SW480 (cell line): Measurements from ENCODE around the gene TUBA1A.
"Not testable (repeated sequence)": the region's sequence is repeated elsewhere in the genome, so short reads cannot be mapped to it uniquely, and the experiment has no call there.

Source experiments
- DNase-seq: peaks from one replicate; pipeline ENCODE4 v3.0.0-alpha.2; 2016; ENCODE audit warnings: low spot score

TUBA1A gene

DNA sequence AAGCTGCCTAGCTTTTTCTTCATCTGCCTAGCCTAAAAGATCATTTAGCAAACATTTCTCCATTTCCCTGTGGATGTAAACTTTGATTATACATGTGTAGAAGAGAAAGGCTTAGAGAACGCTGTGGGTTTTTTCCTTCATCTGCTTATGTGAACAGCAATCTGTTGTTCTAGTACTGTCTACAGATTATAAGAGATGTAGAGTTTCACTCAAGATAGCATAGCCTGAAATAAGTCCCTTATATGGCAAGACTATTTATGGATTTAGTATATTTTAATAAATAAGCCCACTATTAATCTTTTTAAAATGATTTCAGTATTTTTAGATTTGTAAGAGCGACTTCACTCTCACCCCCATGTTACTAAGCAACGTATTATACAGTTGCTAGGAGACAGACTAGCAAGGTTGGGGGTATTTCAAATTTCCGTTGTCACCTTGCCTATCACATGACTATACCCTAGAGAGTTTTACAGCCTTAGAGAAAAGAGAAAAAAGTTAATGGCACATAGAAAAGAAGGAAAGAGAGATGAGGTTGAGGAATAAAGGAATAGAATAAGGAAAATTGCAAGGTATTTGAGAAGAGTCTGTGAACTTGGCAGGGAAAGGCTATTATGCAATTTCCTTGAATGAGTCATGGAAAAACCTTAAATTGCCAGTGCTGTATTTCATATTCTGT is 12.2 kb upstream of the TUBA1A start:
- DNase-seq = peak; percentile 47

DNA sequence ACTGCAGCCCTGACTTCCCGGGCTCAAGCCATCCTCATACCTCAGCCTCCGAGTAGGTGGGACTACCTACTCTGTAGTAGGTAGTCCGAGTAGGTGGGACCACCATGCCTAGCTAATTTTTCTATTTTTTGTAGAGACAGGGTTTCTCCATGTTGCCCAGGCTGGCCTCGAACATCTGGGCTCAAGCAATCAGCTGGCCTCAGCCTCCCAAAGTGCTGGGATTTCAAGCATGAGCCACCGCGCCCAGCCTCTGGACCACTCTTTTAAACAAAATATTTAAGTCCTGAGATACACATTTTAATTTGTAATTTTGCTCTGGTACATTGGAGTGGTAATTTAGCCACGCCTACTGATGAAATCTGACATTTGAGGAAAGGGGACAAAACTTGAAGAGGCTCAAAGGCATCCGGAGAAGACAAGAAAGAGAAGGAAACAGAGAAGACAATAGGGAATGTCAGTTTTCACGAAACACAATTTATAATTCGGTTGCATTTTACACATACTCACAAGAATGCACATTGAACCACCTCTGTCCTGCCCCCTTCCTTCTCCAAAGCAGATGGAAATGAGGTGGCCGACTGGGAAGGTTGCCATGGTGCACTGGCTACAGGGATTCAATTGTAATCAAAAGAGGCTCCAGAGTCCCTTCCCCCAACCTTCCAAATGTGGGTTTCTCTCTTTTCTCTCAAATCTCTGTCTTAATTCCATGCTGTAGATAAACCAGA is 9.7 kb upstream of the TUBA1A start:
- no peak for DNase-seq

DNA sequence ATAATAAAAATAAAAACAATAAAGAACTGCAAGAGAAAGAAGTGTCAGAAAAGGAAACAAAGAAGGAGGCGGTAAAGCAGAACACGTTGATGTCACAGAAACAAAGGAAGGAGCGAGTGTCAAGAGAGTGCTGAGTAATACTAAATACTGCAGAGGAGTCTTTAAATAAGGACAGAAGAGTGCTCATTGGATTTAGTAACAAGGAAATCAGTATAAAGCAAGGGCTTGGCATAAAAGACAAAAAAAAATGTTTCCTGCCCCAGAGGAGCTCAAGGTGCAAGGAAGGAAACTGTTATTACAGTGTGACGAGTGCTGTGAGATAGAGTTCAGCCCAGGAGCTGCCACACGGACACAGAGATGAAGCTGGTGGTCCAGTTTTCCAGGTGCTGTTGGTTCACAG is 8.4 kb upstream of the TUBA1A start:
- no peak for DNase-seq

DNA sequence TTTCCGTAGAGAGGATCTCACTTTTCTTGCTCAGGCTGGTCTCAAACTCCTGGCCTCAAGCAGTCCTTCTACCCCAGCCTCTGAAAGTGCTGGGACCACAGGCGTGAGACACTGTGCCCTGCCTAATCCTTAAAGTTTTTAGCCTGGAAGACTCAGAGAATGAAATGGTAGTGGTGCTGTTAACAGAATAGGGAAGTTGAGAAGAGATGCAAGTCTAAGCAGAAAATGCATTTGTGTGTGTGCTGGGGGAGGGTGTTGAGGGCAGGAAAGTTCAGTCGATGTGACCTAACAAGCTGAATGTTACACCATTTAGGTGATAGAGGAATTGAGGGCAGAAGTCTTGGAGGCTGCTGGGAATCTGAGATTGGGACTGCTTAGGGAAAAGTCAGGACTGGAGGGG is 6.9 kb upstream of the TUBA1A start:
- DNase-seq = no peak

DNA sequence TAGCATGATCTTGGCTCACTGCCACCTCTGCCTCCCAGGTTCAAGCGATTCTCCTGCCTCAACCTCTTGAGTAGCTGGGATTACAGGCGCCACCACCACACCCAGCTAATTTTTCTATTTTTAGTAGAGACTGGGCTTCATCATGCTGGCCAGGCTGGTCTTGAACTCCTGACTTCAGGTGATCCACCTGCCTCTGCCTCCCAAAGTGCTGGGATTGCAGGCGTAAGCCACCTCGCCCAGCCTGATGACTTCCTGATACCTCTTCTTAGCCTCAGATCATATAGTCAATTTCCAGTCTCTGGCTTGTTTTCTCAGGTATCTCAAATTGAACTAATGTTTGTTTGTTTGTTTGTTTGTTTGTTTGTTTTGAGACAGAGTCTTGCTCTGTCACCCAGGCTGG is 4.9 kb upstream of the TUBA1A start:
- DNase-seq = not testable (repeated sequence)

DNA sequence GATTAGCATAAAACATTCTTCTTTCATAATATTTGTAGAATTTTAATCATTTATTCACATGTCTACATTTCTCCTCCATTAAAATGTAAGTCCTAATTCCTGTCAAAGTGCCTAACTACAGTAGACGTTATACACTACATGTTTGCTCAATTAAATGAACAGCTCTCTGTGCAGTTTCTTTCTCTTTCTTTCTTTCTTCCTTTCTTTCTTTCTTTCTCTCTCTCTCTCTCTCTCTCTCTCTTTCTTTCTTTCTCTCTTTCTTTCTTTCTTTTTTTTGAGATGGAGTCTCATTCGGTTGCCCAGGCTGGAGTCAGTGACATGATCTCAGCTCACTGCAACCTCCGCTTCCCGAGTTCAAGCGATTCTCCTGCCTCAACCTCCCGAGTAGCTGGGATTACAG is 2.6 kb upstream of the TUBA1A start:
- DNase-seq = not testable (repeated sequence)

DNA sequence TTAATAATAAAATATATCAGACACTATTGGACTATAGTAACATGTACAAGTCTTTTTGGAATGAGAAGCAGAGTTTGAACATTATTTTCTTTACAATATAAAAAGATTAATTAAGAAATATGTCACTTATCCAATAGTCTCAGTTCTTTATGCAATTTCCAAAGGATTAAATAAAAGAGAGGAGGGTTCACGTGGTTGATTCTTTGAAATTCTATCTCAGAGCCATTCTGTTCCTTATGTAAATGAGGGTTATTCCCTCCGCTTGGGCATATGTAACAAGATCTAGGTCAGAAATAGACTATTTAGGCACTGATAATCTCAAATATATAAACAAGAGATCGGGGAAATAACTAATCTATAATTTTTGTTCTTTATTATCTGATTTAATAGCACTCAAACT is 2.1 kb upstream of the TUBA1A start:
- DNase-seq = no peak

DNA sequence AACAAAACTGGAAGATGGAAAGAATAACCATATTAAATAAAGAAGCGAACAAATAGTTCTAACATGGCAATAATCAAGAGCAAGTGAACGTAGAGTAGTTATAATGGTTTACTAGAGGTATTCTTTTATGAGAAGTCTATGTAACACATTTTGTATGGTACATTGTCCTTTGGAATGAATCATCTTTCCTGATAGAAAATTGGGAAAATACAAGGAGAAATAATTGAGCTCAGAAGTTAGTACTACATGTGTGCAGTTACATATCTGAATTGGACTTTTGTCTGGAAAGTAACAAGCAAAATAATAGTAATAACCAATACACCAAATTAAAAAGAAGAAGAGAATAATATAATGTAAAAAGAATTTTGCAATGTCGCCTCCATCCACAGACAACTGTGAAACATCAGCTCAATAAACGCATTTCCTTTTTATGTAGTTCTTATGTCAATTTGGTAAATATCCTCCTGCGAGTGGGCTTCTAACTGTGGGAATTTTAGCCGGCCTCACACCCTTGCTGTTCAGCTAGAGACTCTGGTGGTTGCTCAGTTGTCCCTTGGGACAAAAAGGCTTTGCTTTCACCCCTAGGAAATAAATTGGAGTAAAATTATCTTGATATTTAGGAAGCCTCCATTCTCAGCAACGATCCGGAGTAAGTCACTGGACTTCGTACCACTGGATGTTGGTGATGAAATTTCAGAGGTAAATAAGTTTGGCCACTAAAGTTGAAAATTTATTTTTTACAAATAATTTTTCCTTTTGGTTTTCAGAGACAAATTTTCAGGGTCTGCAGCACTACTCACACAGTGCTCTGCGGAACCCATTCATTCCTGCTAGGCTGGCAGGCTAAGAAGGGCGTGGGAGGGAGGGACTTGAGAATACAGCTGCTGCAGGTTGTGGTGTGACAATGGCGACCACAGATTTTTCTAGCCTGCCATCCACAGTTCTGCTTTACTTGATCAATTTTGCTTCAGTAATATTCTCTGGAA is 1.1 kb upstream of the TUBA1A start:
- DNase-seq = no peak

DNA sequence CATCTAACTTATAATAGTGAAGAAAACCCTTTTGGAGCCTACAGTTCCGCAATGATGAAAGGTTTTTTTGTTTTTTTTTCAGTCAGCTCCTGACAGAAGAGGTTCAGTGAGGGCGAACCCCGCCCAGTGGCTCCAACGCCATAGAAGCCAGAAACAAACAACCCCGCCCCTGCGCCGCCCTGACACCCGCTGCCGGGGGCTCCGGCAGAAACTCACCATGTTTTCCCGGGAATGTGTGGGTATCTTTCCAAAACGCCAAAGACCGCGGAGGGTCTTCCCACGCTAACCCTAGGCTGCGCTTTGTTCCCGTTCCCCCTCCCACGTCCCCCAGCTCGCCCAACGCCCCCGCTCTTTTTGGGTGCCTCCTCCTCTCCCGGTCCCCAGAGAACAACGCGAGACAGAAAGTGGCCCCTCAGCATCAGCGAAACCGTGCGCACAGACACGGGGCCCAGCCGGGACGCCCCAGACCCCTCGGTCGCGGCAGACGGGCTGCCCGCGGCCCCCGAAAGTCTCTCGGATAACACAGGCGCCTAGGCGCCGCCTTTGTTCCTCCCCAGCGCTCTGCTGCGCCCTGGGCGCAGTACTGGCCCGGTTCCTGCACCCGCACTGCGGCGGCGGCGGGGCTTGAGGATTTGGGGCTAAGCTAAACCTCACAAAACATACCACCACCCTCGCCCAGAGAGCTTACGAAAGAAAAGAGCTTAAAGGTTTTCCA is 522 bp downstream of the TUBA1A start:
- peak; percentile 81 for DNase-seq

DNA sequence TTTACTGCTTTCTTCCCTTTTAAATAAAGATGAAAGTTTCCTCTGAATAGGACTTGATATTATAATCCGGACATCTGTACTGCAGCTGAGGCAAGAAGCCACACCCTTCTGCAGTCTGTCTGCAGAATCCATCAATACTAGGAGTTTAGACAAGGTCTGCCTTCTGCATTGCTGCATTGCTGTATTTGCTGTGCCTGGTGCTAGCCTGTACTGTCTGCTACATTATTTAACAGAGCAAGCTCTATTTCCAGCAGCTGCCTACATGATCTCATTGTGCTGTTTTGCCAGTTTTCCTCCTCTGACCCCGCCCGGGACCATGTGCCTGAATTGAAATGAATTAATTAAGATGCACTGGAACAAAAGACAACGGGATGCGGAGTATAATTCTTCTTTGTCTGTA is 1.7 kb downstream of the TUBA1A start:
- DNase-seq = peak; percentile 31

DNA sequence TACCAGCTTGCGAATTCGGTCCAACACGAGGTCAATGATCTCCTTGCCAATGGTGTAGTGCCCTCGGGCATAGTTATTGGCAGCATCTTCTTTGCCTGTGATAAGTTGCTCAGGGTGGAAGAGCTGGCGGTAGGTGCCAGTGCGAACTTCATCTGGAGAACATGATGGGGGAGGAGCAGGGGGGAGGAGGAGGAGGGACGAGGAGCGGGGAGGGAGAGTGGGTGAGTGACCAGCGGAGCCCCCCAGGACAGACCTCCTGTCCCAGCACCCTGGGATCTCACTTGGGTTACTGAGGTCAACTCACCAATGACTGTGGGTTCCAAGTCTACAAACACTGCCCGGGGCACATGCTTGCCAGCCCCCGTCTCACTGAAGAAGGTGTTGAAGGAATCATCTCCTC is 2.6 kb downstream of the TUBA1A start:
- not testable (repeated sequence) for DNase-seq

DNA sequence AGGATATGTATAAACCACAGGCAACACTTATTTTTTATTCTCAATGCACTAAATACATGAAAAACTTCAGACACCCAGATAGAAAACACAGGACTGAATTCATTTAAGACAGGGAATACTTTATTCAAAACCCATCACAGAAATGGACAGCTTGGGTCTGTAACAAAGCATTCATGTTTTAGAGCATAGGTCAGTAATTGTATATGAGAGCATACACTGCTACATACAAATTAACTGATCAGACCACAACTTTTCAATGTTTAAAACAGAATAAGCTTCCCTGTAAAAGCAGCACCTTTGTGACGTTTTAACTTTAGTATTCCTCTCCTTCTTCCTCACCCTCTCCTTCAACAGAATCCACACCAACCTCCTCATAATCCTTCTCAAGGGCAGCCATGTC is 4.2 kb downstream of the TUBA1A start:
- not testable (repeated sequence) for DNase-seq

DNA sequence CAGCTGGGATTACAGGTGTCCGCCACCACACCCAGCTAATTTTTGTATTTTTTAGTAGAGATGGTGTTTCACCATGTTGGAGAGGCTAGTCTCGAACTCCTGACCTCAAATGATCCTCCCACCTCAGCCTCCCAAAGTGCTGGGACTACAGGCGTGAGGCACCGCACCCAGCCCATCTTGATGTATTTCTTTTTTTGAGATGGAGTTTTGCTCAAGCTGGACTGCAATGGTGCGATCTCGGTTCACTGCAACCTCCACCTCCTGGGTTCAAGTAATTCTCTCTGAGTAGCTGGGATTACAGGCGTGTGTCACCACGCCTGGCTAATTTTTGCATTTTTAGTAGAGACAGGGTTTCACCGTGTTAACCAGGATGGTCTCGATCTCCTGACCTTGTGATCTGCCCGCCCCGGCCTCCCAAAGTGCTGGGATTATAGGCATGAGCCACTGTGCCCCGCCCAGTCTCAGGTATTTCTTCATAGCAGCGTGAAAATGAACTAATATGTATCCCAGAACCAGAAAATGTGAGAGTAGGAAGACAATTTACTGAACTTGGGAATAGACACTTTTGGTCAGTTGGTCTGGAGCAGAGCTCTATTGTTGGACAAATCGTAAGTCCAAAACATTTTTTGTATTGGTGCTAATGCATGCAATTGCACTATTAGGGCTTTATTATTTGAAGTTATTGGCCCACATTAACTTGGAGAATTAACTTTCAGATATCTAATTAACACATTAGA is 5.5 kb downstream of the TUBA1A start:
- not testable (repeated sequence) for DNase-seq

DNA sequence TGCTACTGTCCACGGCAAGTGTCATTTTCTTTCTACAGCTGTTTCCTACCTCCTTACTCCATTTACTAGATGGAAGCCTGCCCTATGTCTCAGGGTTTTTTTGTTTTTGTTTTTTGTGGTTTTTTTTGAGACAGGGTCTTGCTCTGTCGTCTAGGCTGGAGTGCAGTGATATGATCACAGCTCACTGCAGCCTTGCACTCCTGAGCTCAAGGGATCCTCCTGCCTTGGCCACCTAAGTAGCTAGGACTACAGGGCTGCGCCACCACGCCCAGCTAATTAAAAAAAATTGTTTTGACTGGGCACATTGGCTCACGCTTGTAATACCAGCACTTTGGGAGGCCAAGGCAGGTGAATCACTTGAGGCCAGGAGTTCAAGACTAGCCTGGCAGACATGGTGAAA is 14.7 kb downstream of the TUBA1A start:
- DNase-seq = no peak

DNA sequence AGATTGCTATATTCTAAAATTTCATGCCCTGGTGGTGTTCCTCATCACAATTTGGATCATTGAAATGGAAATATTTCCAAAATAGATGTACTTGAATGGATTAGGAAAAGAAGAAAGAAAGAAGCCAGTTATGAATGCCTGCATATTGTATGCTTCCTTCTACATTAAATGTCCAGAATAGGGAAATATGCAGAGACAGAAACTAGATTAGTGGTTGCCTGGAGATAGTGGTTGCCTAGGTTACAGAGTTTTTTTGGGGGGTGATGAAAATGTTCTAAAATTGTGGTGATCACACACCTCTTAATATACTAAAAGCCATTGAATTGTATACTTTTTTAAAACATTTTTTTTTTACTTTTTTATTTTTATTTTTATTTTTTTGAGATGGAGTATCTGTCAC is 18.0 kb downstream of the TUBA1A start:
- no peak for DNase-seq

DNA sequence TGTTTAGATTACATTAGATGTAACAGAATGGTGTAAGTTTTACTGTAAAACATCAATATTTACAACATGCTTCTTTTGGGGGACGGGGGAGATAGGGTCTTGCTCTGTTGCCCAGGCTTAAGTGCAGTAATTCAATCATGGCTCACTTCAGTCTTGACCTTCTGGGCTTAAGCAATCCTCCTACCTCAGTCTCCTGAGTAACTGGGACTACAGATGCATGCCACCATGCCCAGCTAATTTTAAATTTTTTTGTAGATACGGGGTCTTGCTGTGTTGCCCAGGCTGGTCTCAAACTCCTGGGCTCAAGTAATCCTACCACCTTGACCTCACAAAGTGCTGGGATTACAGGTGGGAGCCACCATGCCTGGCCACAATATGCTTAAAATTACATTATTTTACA is 23.8 kb downstream of the TUBA1A start:
- DNase-seq = no peak

DNA sequence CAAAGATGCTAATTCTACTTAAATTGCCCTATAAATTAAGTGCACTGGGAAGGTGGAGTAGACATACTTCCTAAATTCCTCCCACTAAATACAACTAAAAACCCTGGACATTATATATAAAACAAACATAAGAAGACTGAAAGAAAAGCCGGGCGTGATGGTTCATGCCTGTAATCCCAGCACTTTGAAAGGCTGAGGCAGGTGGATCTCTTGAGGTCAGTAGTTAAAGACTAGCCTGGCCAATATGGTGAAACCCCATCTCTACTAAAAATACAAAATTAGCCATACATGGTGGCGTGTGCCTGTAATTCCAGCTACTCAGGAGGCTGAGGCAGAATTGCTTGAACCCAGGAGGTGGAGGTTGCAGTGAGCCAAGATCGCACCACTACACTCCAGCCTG is 27.0 kb downstream of the TUBA1A start:
- DNase-seq = not testable (repeated sequence)

DNA sequence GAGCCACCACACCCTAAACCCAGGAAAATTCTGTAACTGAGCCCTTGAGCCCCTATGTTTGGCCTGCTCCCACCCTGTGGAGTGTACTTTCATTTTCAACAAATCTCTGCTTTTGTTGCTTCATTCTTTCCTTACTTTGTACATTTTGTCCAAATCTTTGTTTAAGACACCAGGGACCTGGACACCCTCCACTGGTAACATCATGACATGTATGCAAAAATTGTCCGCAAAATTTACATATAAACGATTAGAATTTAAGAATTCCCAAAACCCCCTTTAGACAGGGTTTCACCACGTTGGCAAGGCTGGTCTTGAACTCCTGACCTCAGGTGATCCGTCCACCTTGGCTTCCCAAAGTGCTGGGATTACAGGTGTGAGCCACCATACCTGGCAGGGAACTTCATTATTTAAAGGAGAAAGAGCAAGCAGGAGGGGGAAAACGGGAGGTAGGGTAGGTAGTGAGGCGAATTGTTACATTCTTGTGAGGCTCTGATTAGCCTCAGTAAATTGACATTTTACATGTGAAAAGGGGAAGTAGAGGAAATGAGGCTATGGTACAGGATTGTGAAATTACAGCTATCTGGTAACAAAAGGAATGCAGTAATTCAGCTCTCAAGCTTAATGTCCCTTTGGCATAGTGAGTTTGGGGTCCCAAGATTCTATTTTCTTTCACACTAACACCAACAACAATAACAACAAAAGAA is 27.6 kb downstream of the TUBA1A start:
- DNase-seq = no peak

DNA sequence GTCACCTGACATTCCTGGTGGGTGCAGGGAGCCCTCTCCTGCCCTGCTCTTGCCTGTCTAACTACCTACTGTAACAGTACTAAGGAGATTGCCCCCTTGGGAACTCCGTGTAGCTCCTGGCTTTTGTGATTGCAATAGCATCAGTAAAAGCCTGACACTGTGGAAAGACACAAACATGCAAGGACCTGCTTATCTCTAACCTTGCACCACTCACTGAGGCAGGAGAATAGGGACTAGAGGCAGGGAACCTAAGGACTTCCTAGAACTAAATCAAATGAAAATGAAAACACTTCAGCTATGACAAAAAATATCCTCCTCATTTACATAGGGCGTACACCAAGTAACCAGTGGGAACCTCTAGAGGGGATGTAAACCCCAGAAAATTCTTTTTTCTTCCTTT is 28.5 kb downstream of the TUBA1A start:
- DNase-seq = no peak

DNA sequence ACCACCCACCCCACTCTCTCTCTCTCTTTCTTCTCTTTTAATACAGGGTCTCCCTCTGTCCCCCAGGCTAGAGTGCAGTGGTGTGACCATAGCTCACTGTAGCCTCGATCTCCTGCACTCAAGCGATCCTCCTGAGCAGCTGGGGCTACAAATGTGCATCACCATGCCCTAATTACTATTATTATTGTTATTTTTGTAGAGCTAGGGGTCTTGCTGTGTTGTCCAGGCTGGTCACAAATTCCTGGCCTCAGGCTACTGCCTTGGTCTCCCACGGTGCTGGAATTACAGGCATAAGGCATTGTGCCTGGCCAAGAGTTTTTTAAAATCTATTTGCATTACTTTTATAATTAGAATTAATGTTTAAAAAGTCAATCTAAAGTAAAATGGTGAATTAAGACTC is 34.7 kb downstream of the TUBA1A start:
- DNase-seq = no peak

DNA sequence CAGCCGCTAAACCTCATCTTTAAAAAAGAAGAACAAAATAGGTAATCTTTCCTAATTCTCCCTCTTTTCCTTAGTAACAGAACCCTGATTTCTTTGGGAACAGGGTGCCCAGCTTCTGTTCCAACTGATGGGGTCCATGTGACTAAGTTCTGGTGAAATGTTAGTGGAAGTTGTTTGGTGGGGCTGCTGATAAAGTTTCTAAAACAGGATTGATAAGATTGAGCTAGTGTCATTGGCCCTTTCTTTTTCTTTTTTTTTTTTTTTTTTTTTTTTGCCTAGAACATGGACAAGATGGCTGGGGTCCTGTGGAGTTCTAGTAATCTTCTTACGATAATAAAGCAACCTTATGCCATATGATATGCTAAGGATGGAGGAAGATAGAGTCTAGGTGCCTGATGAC is 41.5 kb downstream of the TUBA1A start:
- DNase-seq = no peak
